Measurements from ENCODE around the gene DHRSX.
"Not testable (repeated sequence)": the region's sequence is repeated elsewhere in the genome, so short reads cannot be mapped to it uniquely, and the experiment has no call there.

- not testable (repeated sequence) for TF ChIP-seq POLR2A, EP300 (IDR thresholded peaks at IDR 0.05)
- TF ChIP-seq, protein P1, sequence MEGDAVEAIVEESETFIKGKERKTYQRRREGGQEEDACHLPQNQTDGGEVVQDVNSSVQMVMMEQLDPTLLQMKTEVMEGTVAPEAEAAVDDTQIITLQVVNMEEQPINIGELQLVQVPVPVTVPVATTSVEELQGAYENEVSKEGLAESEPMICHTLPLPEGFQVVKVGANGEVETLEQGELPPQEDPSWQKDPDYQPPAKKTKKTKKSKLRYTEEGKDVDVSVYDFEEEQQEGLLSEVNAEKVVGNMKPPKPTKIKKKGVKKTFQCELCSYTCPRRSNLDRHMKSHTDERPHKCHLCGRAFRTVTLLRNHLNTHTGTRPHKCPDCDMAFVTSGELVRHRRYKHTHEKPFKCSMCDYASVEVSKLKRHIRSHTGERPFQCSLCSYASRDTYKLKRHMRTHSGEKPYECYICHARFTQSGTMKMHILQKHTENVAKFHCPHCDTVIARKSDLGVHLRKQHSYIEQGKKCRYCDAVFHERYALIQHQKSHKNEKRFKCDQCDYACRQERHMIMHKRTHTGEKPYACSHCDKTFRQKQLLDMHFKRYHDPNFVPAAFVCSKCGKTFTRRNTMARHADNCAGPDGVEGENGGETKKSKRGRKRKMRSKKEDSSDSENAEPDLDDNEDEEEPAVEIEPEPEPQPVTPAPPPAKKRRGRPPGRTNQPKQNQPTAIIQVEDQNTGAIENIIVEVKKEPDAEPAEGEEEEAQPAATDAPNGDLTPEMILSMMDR (IDR thresholded peaks at IDR 0.05): not testable (repeated sequence)
Measured at GRCh38 chrX:2505341-2505740, 4.6 kb upstream of the DHRSX start.

Measured in upper lobe of left lung (tissue), 4 donors.